WTC11 (cell line): Measurements from ENCODE around the gene M1AP.

Source experiments
- CBFB ChIP-seq: sonication (generic); formaldehyde crosslinking; IDR thresholded peaks from 2 replicates; pipeline ENCODE4 v1.8.1; 2022; ENCODE audit warnings: mild to moderate bottlenecking, low read depth, missing genetic modification reagents
- CTCF ChIP-seq: fragments of 200-600 bp; IDR thresholded peaks from 2 replicates; pipeline ENCODE4 v1.8.0; 2022; ENCODE audit warnings: antibody characterized with exemption
- ESRRA ChIP-seq: sonication (generic); formaldehyde crosslinking; IDR thresholded peaks from 2 replicates; pipeline ENCODE4 v1.8.1; 2022; ENCODE audit warnings: mild to moderate bottlenecking, missing genetic modification reagents, borderline replicate concordance
- SOX15 ChIP-seq: fragments of 250-450 bp; sonication (Bioruptor Pico); IDR thresholded peaks from 2 replicates; pipeline ENCODE4 v1.9.0; 2021; ENCODE audit warnings: mild to moderate bottlenecking

- TF ChIP-seq CBFB (CRISPR knock-in tag): no peak
- no peak for TF ChIP-seq SOX15 (CRISPR knock-in tag)
- TF ChIP-seq CTCF: no peak
- no peak; the same call in 1 of the 2 replicates for TF ChIP-seq ESRRA
Measured at GRCh38 chr2:74648009-74648443, at the start of gene M1AP.
